AG09319 (cell line): ENCODE data around the gene ACOXL.

Source experiments
- DNase-seq: peaks from one replicate; pipeline ENCODE4 v3.0.0-alpha.2; 2010; ENCODE audit warnings: low read depth; ENCODE audit errors: extremely low read depth
- CTCF ChIP-seq: IDR thresholded peaks from 2 replicates; pipeline ENCODE4 v1.5.1; 2011; ENCODE audit warnings: low read depth, mild to moderate bottlenecking, inconsistent platforms, low read length, moderate library complexity

Gene ACOXL

DNA sequence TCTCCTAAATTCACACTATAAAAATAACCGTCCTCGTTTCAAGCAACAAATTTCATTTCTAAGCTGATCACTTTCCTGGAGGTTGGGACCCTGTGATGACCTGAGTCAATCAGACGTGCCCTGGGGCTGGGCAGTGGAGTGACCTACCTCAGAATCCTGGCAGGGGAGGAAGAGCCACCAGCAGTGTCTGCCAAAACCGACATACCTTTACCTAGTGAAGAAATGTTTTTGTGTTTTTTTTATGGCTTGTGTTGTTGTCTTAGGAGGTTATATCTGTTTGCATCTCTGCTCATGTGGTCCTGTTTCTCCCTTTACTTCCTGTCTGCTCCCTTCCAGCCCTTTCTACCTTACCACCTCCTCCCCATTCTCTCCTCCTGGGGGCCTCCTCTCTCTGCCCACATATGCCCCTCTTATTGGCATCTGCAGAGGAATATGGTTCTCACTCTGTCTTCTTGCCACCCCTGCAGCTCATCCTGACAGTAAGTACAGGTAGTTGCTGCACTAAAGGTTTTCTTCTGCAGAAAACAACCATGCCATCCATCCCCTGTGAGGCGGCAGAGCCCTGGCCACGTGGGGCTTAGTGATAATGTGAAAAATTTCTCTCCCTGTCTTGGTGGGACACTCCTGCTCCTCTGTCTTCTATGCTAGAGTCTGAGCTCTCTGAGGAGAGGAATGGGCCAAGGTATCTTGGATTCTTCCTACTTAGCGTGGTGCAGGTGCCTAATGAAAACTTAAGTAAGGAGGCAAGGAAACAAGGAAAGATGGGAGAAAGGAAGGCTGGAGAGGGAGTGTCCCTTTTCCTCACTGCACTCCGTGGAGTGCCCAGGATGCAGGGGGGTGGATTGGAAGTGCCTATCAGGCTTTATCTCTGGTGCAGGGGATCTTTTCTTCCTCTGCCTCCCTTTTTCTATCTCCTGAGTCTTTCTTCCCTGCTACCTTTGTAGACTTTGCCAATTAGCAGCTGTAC lies 15.4 kb downstream of the ACOXL start:
- no peak for DNase-seq
- TF ChIP-seq CTCF, result no peak

GRCh38 chr2:110748489-110748867 lies 16.1 kb downstream of the ACOXL start:
- no peak for DNase-seq
- TF ChIP-seq CTCF, result no peak

- TF ChIP-seq CTCF, result no peak
- DNase-seq, result no peak
These were observed 19.3 kb downstream of the ACOXL start for GRCh38 chr2:110751642-110752041.

DNA sequence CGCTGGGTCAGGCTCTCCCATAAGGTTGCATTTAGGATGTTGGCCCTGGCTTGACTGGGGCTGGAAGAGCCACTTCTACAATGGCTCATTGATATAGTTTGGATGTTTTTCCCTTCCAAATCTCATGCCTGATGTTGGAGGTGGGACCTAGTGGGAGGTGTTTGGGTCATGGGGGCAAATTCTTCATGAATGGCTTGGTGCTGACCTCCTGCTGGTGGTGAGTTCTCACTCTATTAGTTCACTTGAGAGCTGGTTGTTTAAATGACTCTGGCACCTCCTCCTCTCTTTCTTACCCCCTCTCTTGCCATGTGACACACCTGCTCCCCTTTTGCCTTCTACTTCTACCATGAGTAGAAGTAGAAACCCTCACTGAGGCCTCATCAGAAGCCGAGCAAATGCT lies 20.5 kb downstream of the ACOXL start:
- no peak for TF ChIP-seq CTCF
- no peak for DNase-seq

DNA sequence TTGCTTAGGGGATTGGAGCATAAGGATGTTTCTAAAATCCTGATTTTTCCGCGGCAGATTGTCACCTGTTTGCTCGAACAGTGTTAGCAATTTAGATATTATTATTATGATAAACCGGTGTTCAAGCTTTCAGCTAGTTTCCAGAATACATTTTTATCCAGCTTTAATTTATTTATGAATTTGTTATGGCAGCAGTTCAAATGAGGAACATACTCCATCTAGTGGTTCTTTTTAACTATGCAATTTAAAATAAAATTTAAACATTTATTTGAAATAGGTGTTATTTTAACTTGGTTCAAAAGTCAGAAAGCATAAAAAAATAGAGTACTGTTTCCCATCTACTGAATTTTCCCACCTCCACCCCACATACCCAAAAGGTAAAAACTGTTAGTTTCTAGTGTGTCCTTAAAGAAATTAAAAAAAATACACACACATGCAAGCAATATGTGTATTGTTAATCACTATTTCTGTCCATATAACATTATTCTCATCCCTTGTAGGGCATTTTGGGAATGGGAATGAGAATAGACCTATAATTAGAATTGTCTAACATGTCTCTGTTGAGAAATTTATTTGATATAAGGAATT lies 23.2 kb downstream of the ACOXL start:
- no peak for DNase-seq
- peak; percentile 44 for TF ChIP-seq CTCF

GRCh38 chr2:110759411-110759810 lies 27.0 kb downstream of the ACOXL start:
- TF ChIP-seq CTCF, result no peak
- no peak for DNase-seq

GRCh38 chr2:110764931-110765330 lies 32.6 kb downstream of the ACOXL start:
- TF ChIP-seq CTCF, result no peak
- no peak for DNase-seq
